Gastrocnemius medialis (tissue), 4 donors: ENCODE measurements around the gene SEPHS2.

Experiments
- CTCF ChIP-seq, 5 experiments: fragments of 450-650 bp in 3 of 5; fragments of 200-600 bp in 2 of 5; sonication (generic) in 2 of 5; IDR thresholded peaks in 4 of 5; conservative IDR thresholded peaks in 1 of 5; 1 replicate in 4 of 5; 2 replicates in 1 of 5; pipeline ENCODE4 v1.5.1; 2016 to 2019; ENCODE audit warnings: antibody characterized with exemption in 5 of 5, mild to moderate bottlenecking in 3 of 5, moderate library complexity in 3 of 5
- POLR2A ChIP-seq, 2 donors: fragments of 450-650 bp; IDR thresholded peaks; one replicate each; pipeline ENCODE4 v1.6.1; 2017; ENCODE audit warnings: antibody characterized with exemption in 2 of 2, mild to moderate bottlenecking in 2 of 2, moderate library complexity in 2 of 2

- no peak for TF ChIP-seq CTCF (IDR thresholded peaks at IDR 0.05 in 4 of 5, conservative IDR thresholded peaks at IDR 0.05 in 1 of 5)
- no peak for TF ChIP-seq POLR2A (IDR thresholded peaks at IDR 0.05)
These were observed 35.7 kb upstream of the SEPHS2 start for GRCh38 chr16:30481381-30481780.
